Transverse colon (tissue), 4 donors: ENCODE data around the gene KATNB1.

Experiments used
- EP300 ChIP-seq: sonication (generic); formaldehyde crosslinking; IDR thresholded peaks from one replicate; pipeline ENCODE4 v1.6.1; 2017; ENCODE audit warnings: antibody characterized with exemption, low read depth
- POLR2A ChIP-seq: fragments of 450-650 bp; IDR thresholded peaks from one replicate; pipeline ENCODE4 v1.6.1; 2016; ENCODE audit warnings: antibody characterized with exemption, mild to moderate bottlenecking, moderate library complexity
- POLR2AphosphoS5 ChIP-seq, 3 donors: sonication (generic); formaldehyde crosslinking; IDR thresholded peaks; one replicate each; pipeline ENCODE4 v1.6.1; 2016; ENCODE audit warnings: antibody characterized with exemption in 3 of 3
- TF ChIP-seq, protein P1 (sequence below), 5 experiments: fragments of 200-600 bp in 3 of 5; fragments of 450-650 bp in 2 of 5; sonication (generic) in 3 of 5; IDR thresholded peaks; 1 replicate in 2 of 5; 2 replicates in 3 of 5; pipeline ENCODE4 v1.5.1; 2016 to 2017; ENCODE audit warnings: antibody characterized with exemption in 5 of 5, inconsistent platforms in 3 of 5, mild to moderate bottlenecking in 2 of 5, moderate library complexity in 1 of 5

DNA sequence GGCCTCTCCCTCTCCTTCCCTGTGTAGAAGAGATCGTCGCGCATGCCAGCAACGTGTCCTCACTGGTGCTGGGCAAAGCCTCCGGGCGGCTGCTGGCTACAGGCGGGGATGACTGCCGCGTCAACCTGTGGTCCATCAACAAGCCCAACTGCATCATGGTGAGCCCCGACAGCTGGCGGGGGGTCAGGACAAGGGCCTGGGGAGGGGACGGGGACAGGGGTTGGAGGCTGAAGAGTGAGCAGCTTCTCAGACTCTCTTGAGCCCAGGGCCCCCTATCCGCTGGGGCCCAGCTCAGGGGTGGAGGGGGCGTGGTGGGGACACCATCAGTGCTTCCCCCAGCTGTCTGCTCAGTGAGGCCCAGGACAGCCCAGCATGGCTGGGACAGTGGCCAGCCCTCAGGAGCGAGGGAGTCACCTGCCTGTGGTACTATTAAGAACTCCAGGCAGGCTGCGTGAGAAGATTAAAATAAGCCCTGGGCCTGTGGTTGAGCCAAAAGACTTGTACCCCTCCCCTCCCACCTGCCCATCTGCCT is 6.2 kb downstream of the KATNB1 start:
- TF ChIP-seq, protein P1, sequence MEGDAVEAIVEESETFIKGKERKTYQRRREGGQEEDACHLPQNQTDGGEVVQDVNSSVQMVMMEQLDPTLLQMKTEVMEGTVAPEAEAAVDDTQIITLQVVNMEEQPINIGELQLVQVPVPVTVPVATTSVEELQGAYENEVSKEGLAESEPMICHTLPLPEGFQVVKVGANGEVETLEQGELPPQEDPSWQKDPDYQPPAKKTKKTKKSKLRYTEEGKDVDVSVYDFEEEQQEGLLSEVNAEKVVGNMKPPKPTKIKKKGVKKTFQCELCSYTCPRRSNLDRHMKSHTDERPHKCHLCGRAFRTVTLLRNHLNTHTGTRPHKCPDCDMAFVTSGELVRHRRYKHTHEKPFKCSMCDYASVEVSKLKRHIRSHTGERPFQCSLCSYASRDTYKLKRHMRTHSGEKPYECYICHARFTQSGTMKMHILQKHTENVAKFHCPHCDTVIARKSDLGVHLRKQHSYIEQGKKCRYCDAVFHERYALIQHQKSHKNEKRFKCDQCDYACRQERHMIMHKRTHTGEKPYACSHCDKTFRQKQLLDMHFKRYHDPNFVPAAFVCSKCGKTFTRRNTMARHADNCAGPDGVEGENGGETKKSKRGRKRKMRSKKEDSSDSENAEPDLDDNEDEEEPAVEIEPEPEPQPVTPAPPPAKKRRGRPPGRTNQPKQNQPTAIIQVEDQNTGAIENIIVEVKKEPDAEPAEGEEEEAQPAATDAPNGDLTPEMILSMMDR (IDR thresholded peaks at IDR 0.05) = no peak
- TF ChIP-seq POLR2AphosphoS5 (IDR thresholded peaks at IDR 0.05) (no peak), EP300 (no peak), POLR2A (no peak)
